Lung (tissue), 16 donors: ENCODE results near the gene F11R. TPM values are rescaled to one million over a fixed set of nuclear protein-coding genes. Genes with fewer than 3 reads are reported as not detected.

ENCODE experiments used
- ATAC-seq: fragments of 200-7000 bp; cut with Tn5 transposase; one replicate; pipeline ENCODE4 v1.9.1; 2020; ENCODE audit warnings: moderate number of reproducible peaks; ENCODE audit not compliant: insufficient read depth, low FRiP score
- DNase-seq, 3 donors: peaks; one replicate each; pipeline ENCODE4 v3.0.0-alpha.2; 2013 to 2017
- H3K27ac ChIP-seq, 2 donors: one replicate each; pipeline ENCODE4 v1.5.1; 2013; ENCODE audit warnings: mild to moderate bottlenecking in 2 of 2, moderate library complexity in 2 of 2, control low read depth in 1 of 2, inconsistent platforms in 1 of 2, low read depth in 1 of 2, low read length in 1 of 2
- H3K27me3 ChIP-seq, 3 donors: one replicate each; pipeline ENCODE4 v1.5.1; 2013; ENCODE audit warnings: low read length in 2 of 3; ENCODE audit not compliant: control insufficient read depth in 3 of 3, insufficient read depth in 3 of 3
- H3K36me3 ChIP-seq, 4 donors: one replicate each; pipeline ENCODE4 v1.5.1; 2013; ENCODE audit warnings: low read length in 4 of 4, mild to moderate bottlenecking in 1 of 4, moderate library complexity in 1 of 4; ENCODE audit not compliant: control insufficient read depth in 4 of 4, insufficient read depth in 4 of 4
- H3K4me1 ChIP-seq, 5 donors: one replicate each; pipeline ENCODE4 v1.5.1; 2013; ENCODE audit warnings: low read length in 5 of 5, mild to moderate bottlenecking in 2 of 5, moderate library complexity in 1 of 5; ENCODE audit not compliant: control insufficient read depth in 5 of 5, insufficient read depth in 5 of 5
- H3K4me3 ChIP-seq: one replicate; pipeline ENCODE4 v1.5.1; 2013; ENCODE audit warnings: mild to moderate bottlenecking, control low read depth, moderate library complexity
- H3K9ac ChIP-seq, 2 donors: one replicate each; pipeline ENCODE4 v1.5.1; 2013; ENCODE audit warnings: low read length in 2 of 2, control low read depth in 1 of 2; ENCODE audit not compliant: insufficient read depth in 1 of 2
- H3K9me3 ChIP-seq, 4 donors: one replicate each; pipeline ENCODE4 v1.5.1; 2013; ENCODE audit warnings: low read length in 3 of 4, mild to moderate bottlenecking in 1 of 4, moderate library complexity in 1 of 4; ENCODE audit not compliant: control insufficient read depth in 4 of 4, insufficient read depth in 3 of 4
- WGBS, 2 donors: extraction: QIAGEN DNeasy Blood & Tissue Kit; methylation state at CpG; one replicate each; pipeline ENCODE4 v1.1.7; 2013; 5-methylcytosine and 5-hydroxymethylcytosine counted together
- long read RNA-seq, 5 donors: transcript quantifications; one replicate each; lab custom pipeline, GENCODE V29; 2026
- polyA plus RNA-seq, 2 donors: library from polyadenylated mRNA; stranded (reverse); fragments of 200-250 nt; gene quantifications; one replicate each; pipeline ENCODE4 v1.2.1, GENCODE V29; 2013
- total RNA-seq, 2 donors: library from RNA; depleted of rRNA in 1 of 2; stranded (reverse); fragments of >200 nt in 1 of 2; gene quantifications; one replicate each; pipeline ENCODE4 v1.2.1, GENCODE V29; 2014 to 2021
- TF ChIP-seq, protein P1 (sequence below): IDR thresholded peaks from 2 replicates; pipeline ENCODE4 v1.5.1; 2012; ENCODE audit warnings: mild to moderate bottlenecking; ENCODE audit errors: control extremely low read depth, extremely low read depth
- donor health status: control.
- donor health status: control.
- donor health status: Bipolar disorder and iron deficiency.
- donor health status: healthy.
- donor health status: DM: yes; HTN: yes; CAD: no.

Gene F11R
- total RNA-seq: 100 to 1,000 TPM; 174 to 201 TPM
- 100 to 1,000 TPM in 1 of 2 donors, 10 to 100 TPM in 1; 91.7 to 107 TPM for polyA plus RNA-seq
- long read RNA-seq, donor 1, partial matches to known transcripts: 21 of 21 reads
- long read RNA-seq, donor 1, other reads (novel, unspliced or antisense): 0 of 21 reads
- long read RNA-seq, donor 2, partial matches to known transcripts: 6 of 6 reads
- long read RNA-seq, donor 2, other reads (novel, unspliced or antisense): 0 of 6 reads
- long read RNA-seq, donor 3, partial matches to known transcripts: 13 of 13 reads
- long read RNA-seq, donor 3, other reads (novel, unspliced or antisense): 0 of 13 reads
- long read RNA-seq, donor 4: 0 reads
- long read RNA-seq, donor 5, partial matches to known transcripts: 11 of 11 reads
- long read RNA-seq, donor 5, other reads (novel, unspliced or antisense): 0 of 11 reads

GRCh38 chr1:161020509-161021164 lies at the start of gene F11R:
TSS of gene F11R (minus strand) at chr1:161021152. CDS start at chr1:161021073, 79 bp downstream.
- ATAC-seq (peak; percentile 29), DNase-seq (peak; percentile 47 to 61 (median 48))
- 1% methylated on average over 36 of the region's 36 CpGs for WGBS, 2 donors
- Histone ChIP-seq H3K36me3 (no peaks in the 10 kb centered on the region), H3K4me3 (peak within 1 kb of the TSS; percentile 49), H3K27ac (peak within 1 kb of the TSS; percentile 39 to 95), H3K9ac (peak within 1 kb of the TSS; percentile 92 to 95), H3K9me3 (no peaks in the 10 kb centered on the region), H3K4me1 (peaks cover 0 to 13% (median 8%) of the 10 kb centered on the region in 5 donors), H3K27me3 (peaks cover 0 to 22% (median 21%) of the 10 kb centered on the region in 3 donors)
- TF ChIP-seq, protein P1, sequence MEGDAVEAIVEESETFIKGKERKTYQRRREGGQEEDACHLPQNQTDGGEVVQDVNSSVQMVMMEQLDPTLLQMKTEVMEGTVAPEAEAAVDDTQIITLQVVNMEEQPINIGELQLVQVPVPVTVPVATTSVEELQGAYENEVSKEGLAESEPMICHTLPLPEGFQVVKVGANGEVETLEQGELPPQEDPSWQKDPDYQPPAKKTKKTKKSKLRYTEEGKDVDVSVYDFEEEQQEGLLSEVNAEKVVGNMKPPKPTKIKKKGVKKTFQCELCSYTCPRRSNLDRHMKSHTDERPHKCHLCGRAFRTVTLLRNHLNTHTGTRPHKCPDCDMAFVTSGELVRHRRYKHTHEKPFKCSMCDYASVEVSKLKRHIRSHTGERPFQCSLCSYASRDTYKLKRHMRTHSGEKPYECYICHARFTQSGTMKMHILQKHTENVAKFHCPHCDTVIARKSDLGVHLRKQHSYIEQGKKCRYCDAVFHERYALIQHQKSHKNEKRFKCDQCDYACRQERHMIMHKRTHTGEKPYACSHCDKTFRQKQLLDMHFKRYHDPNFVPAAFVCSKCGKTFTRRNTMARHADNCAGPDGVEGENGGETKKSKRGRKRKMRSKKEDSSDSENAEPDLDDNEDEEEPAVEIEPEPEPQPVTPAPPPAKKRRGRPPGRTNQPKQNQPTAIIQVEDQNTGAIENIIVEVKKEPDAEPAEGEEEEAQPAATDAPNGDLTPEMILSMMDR: no peak

DNA sequence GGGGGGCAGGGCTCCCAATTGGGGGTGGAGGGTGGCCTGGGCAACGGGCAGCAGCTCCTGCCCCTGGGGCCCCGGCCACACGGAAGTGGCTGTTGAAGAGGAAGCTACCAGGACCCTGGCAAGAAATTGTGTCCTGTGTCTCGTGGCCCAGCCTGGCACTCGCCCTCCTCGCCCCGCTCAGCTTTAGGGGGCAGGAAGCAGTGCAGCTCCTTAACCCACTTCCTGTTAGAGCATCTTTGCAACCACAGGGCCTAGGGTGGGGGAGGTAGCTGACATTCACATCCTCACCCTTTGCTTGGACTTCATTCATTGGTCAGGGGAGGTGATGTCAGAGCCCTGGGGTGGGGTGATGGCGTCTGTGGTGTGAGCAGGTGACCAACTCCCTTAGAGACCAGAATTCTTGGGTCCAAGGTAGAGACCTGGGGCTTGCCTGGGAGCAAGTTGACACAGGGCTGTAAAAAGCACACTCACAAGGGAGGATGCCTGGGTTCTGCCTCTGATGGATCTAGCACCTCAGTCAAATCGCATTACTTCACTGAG lies 48.8 kb upstream of the F11R start, which contains the start of gene ARHGAP30:
Gene ARHGAP30 (minus strand): TSS at position 161 of the 540 bp plus-strand sequence. CDS start 267 bp downstream, outside the sequence.
- peak; percentile 65 for ATAC-seq
- Histone ChIP-seq H3K9me3 (no peaks in the 10 kb centered on the region), H3K27me3 (no peaks in the 10 kb centered on the region), H3K27ac (peak within 1 kb of the TSS in 1 of 2 donors; percentile 89), H3K4me3 (peak within 1 kb of the TSS; percentile 37), H3K36me3 (no peaks in the 10 kb centered on the region), H3K4me1 (peaks cover 0 to 2% (median 0%) of the 10 kb centered on the region in 5 donors), H3K9ac (no peak within 1 kb of the TSS)
- DNase-seq: peak in 1 of 3 donors; percentile 19
- TF ChIP-seq, protein P1: no peak
- WGBS, 2 donors: 34 to 62% methylated on average over 9 of the region's 9 CpGs

GRCh38 chr1:161069241-161069640 lies 48.3 kb upstream of the F11R start:
- TF ChIP-seq, protein P1: no peak
- H3K27me3 ChIP-seq: peaks cover 0 to 3% (median 0%) of the 10 kb centered on the region in 3 donors
- 28 to 58% methylated on average over 9 of the region's 9 CpGs for WGBS, 2 donors
- H3K9me3 ChIP-seq: no peaks in the 10 kb centered on the region
- H3K4me3 ChIP-seq: peak overlapping the region; percentile 37
- ATAC-seq: no peak
- H3K4me1 ChIP-seq: peaks cover 0 to 2% (median 0%) of the 10 kb centered on the region in 5 donors
- H3K27ac ChIP-seq: peak overlapping the region in 1 of 2 donors; percentile 89
- no peak for DNase-seq
- H3K36me3 ChIP-seq: no peaks in the 10 kb centered on the region
- H3K9ac ChIP-seq: no peak overlapping the region
